Cardiac muscle cell (in vitro differentiated cells and primary cell): Measurements from ENCODE around the gene ZNRF3. TPM values are rescaled to one million over a fixed set of nuclear protein-coding genes. Genes with fewer than 3 reads are reported as not detected.

Experiments
- DNase-seq, 2 donors: peaks; one replicate each; pipeline versions ENCODE4 v3.0.0 to v3.0.0-alpha.2; 2010 to 2017; ENCODE audit warnings: low read depth in 1 of 2, low spot score in 1 of 2
- H3K27ac ChIP-seq: fragments of 200-600 bp; sonication (generic); 2 replicates; pipeline ENCODE4 v1.5.1; 2016
- H3K27me3 ChIP-seq: fragments of 200-600 bp; sonication (generic); 2 replicates; pipeline ENCODE4 v1.6.0; 2016; ENCODE audit warnings: control low read depth
- H3K36me3 ChIP-seq: fragments of 200-600 bp; sonication (generic); 2 replicates; pipeline ENCODE4 v1.5.1; 2016; ENCODE audit warnings: control low read depth
- H3K4me1 ChIP-seq: fragments of 200-600 bp; sonication (generic); 2 replicates; pipeline ENCODE4 v1.8.1; 2017; ENCODE audit warnings: low read depth, mild to moderate bottlenecking, mixed run types
- H3K4me3 ChIP-seq: fragments of 200-600 bp; sonication (generic); 2 replicates; pipeline ENCODE4 v1.5.1; 2016; ENCODE audit warnings: mild to moderate bottlenecking
- H3K9me3 ChIP-seq: fragments of 200-600 bp; sonication (generic); 2 replicates; pipeline ENCODE4 v1.5.1; 2017; ENCODE audit warnings: low read depth, mild to moderate bottlenecking, control low read depth
- CTCF ChIP-seq: IDR thresholded peaks from 2 replicates; pipeline ENCODE4 v1.5.1; 2012; ENCODE audit warnings: low read depth, mild to moderate bottlenecking, low read length
- polyA plus RNA-seq: library from polyadenylated mRNA; unstranded; fragments of >200 nt; fragmentation: Nextera tagmentation; extraction: Ambion mirVana; gene quantifications from 2 replicates; pipeline ENCODE4 v1.2.1, GENCODE V29; 2016
- total RNA-seq: library from RNA; depleted of rRNA; stranded (reverse); fragments of >200 nt; gene quantifications from 2 replicates; pipeline ENCODE4 v1.2.3, GENCODE V29; 2016

Gene ZNRF3
- total and polyA plus RNA-seq, 2 experiments from 2014 or later, result 23.8 to 40.4 TPM

- Histone ChIP-seq H3K27me3 (peaks cover 25% of the 10 kb centered on the region), H3K36me3 (no peaks in the 10 kb centered on the region), H3K9me3 (no peaks in the 10 kb centered on the region), H3K4me3 (peak overlapping the region; percentile 28), H3K4me1 (peaks cover 22% of the 10 kb centered on the region), H3K27ac (no peak overlapping the region)
- peak; percentile 36 to 78 for DNase-seq
- TF ChIP-seq CTCF, result no peak
Observed at GRCh38 chr22:29071261-29072045, 188.1 kb downstream of the ZNRF3 start.

GRCh38 chr22:29072193-29072978 is 189.0 kb downstream of the ZNRF3 start:
- Histone ChIP-seq H3K4me3 (peak overlapping the region; percentile 24), H3K27me3 (peaks cover 25% of the 10 kb centered on the region), H3K36me3 (no peaks in the 10 kb centered on the region), H3K9me3 (no peaks in the 10 kb centered on the region), H3K27ac (no peak overlapping the region), H3K4me1 (peaks cover 22% of the 10 kb centered on the region)
- TF ChIP-seq CTCF, result no peak
- peak; percentile 77 to 91 for DNase-seq

- no peaks in the 10 kb centered on the region for H3K36me3 ChIP-seq
- no peak within 1 kb of the TSS for H3K27ac ChIP-seq
- DNase-seq, result no peak
- peaks cover 22% of the 10 kb centered on the region for H3K4me1 ChIP-seq
- peaks cover 25% of the 10 kb centered on the region for H3K27me3 ChIP-seq
- no peak for TF ChIP-seq CTCF
- H3K4me3 ChIP-seq, result peak within 1 kb of the TSS; percentile 83
- H3K9me3 ChIP-seq, result no peaks in the 10 kb centered on the region
Observed at GRCh38 chr22:29072979-29073617, 189.7 kb downstream of the ZNRF3 start, which contains the start of gene KREMEN1. KREMEN1 (plus strand) TSS chr22:29073035; CDS start chr22:29073131, 96 bp downstream.

- peak; percentile 8 for TF ChIP-seq CTCF
- no peaks in the 10 kb centered on the region for H3K9me3 ChIP-seq
- peaks cover 25% of the 10 kb centered on the region for H3K27me3 ChIP-seq
- H3K4me3 ChIP-seq, result peak overlapping the region; percentile 83
- H3K36me3 ChIP-seq, result no peaks in the 10 kb centered on the region
- DNase-seq, result peak; percentile 47 to 65
- H3K4me1 ChIP-seq, result peaks cover 27% of the 10 kb centered on the region
- H3K27ac ChIP-seq, result no peak overlapping the region
Observed at GRCh38 chr22:29073618-29074275, 190.4 kb downstream of the ZNRF3 start.

GRCh38 chr22:29074276-29074772 is 191.0 kb downstream of the ZNRF3 start:
- DNase-seq, result no peak
- H3K27ac ChIP-seq, result no peak overlapping the region
- H3K27me3 ChIP-seq, result peaks cover 25% of the 10 kb centered on the region

More at GRCh38 chr22:29074276-29074772, 191.0 kb downstream of the ZNRF3 start:
- Histone ChIP-seq H3K4me1 (peaks cover 27% of the 10 kb centered on the region), H3K9me3 (no peaks in the 10 kb centered on the region), H3K36me3 (no peaks in the 10 kb centered on the region), H3K4me3 (peak overlapping the region; percentile 83)
- TF ChIP-seq CTCF, result no peak
